GM18505 (cell line): ENCODE results near the gene SOCS7.

Experiments
- ATAC-seq: cut with Tn5 transposase; IDR thresholded peaks from one replicate; pipeline ENCODE4 v1.9.1; 2021; ENCODE audit not compliant: unreplicated experiment
- POLR2A ChIP-seq: IDR thresholded peaks from 4 replicates; pipeline ENCODE4 v1.6.1; 2011; ENCODE audit warnings: borderline replicate concordance; ENCODE audit not compliant: insufficient read depth, insufficient read length; ENCODE audit errors: extremely low read depth

SOCS7 gene

DNA sequence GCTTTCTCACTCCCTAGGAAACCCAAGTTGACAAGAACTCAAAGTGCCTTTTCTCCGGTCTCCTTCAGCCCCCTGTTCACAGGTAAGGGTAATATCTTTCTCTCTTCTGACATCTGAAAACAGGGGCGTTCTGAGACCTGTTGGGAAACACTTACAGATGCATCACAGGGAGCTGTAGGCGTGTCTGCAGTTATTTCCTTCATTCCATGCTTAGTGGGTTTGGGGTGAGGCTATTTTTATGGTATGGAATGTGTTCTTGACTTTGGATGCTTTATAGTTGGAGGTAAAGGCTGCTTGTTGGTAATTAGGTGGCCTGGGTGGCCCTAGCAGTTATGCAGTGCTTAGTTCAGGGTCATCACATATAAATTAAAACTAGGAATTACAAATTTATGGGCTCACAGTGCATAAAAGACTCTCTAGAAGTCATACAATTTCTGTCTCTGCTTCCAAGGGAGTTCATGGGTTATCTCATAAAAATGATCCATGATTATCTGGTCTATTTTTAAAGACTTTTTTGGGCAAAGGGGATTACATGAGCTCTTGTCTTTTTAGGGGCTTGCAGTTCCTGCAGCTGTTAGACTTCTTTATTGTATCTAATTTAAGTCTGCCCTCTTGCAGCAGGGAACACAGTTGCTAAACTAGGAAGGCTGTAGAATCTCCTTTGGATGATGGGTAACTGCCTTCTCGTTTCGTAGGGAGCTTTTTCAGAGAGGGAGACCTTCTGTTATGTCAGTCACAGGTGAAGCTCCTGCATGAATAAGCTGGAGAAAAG, 10.2 kb downstream of the SOCS7 start:
- TF ChIP-seq POLR2A: no peak
- ATAC-seq: no peak

DNA sequence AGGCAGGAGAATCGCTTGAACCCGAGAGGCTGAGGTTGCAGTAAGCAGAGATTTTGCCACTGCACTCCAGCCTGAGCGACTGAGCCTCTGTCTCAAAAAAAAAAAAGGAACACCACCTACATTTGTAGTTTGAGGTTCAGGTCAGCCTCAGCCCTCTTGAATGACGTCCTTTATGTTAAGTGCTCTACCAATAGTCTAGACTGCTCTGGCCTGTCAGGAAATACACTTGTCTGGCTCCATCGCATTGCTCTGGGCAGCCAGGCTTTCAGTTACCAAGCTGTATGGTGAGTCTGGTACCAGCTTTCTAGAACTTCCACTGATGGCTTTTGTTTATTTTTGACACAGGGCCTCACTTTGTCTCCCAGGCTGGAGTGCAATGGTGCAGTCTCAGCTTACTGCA, 11.4 kb downstream of the SOCS7 start:
- no peak for ATAC-seq
- TF ChIP-seq POLR2A: no peak

DNA sequence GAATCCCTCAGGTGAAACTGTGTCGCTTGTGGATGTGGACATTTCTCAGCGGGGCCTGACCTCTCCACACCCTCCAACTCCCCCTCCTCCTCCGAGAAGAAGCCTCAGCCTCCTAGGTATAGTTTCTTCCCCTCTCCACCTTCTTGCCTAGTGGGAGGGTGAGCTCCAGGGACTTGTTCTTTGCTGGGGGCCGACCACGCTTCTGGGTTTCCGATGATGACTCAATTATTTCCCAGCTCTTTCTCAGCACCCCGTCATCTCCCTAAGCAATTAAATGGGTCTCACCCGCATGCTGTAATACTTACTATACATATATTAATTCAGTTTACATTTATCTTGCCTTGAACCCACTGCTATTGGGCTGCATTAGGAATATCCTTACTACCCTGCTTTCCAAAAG, 13.1 kb downstream of the SOCS7 start:
- no peak for TF ChIP-seq POLR2A
- no peak for ATAC-seq

GRCh38 chr17:38369124-38369886, 17.7 kb downstream of the SOCS7 start:
- ATAC-seq: no peak
- no peak for TF ChIP-seq POLR2A

GRCh38 chr17:38379448-38379847, 27.8 kb downstream of the SOCS7 start:
- no peak for ATAC-seq
- TF ChIP-seq POLR2A: no peak

DNA sequence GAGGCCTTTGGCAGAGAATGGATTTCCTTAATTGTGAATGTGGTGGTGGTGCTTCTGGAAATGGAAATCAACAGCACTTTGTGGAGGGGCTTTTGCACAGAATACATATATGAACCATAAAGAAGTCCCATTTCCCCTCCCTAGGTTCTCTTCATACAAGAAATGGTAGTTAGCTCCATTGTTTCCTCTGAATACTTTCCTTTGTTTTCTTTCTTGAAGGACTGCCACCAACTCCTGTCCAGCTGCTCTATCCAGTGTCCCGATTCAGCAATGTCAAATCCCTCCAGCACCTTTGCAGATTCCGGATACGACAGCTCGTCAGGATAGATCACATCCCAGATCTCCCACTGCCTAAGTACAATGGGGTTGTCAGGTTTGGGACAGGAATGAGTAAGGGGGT, 43.4 kb downstream of the SOCS7 start:
- no peak for TF ChIP-seq POLR2A
- no peak for ATAC-seq

DNA sequence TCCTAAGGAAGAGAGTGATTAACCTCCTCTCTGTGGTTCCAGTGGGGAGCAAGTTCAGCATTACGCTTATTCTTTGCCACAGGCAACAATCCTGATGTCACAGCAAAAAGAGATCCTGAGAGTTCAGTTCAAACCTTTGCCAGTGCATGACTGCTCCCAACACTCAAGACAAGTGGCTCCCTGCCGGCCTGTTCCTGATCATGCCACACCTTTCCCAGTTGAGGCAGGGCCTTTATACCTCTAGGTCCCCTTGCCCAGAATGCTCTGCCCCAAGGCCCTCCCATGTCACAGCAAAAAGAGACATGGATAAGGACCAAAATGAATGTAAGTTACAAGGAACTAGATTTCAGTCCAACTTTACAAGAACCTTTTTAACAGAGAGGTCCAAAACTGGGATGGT, 45.6 kb downstream of the SOCS7 start:
- no peak for ATAC-seq
- no peak for TF ChIP-seq POLR2A

GRCh38 chr17:38400286-38400685, 48.6 kb downstream of the SOCS7 start:
- ATAC-seq: no peak
- no peak for TF ChIP-seq POLR2A

DNA sequence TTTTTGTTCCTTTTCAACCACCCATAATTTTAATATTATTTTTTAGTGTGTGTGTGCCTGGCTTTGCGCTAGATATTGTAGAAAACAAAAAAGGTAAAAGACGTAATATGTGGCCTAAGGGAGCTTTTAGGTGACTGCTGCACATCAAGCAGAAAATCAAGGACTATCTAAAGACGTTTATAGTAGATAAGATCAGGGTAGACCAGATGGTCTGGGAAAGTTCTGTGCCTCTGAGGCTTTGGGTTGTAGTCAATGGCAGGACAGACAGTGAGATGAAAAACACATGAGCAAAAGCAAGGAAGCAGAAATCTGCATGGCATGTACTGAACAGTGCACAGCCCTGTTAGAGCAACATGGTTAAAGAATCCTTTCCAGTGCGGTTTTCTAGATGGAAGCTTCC, 49.8 kb downstream of the SOCS7 start:
- no peak for ATAC-seq
- TF ChIP-seq POLR2A: no peak

DNA sequence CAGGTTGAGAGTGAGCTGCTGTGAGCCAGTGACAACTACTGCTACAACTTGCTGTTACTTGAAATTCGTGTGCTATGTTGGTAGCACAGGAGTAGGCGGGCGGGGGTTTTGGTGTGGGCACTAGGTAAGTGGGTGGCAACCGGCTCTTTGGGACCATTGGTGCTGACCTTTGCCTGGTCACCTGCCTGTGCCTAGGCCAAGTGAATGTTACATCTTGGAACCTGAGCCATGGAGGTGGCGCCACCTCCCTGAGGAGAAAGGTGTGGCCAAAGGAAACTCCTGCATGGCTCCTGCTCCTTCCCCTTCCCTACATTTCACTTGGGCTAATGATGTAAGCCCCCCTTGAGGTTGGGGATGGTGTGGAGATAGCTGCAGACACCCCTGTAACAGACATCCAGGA, 51.3 kb downstream of the SOCS7 start:
- TF ChIP-seq POLR2A: no peak
- no peak for ATAC-seq

GRCh38 chr17:38403491-38403890, 51.8 kb downstream of the SOCS7 start:
- TF ChIP-seq POLR2A: no peak
- ATAC-seq: no peak

DNA sequence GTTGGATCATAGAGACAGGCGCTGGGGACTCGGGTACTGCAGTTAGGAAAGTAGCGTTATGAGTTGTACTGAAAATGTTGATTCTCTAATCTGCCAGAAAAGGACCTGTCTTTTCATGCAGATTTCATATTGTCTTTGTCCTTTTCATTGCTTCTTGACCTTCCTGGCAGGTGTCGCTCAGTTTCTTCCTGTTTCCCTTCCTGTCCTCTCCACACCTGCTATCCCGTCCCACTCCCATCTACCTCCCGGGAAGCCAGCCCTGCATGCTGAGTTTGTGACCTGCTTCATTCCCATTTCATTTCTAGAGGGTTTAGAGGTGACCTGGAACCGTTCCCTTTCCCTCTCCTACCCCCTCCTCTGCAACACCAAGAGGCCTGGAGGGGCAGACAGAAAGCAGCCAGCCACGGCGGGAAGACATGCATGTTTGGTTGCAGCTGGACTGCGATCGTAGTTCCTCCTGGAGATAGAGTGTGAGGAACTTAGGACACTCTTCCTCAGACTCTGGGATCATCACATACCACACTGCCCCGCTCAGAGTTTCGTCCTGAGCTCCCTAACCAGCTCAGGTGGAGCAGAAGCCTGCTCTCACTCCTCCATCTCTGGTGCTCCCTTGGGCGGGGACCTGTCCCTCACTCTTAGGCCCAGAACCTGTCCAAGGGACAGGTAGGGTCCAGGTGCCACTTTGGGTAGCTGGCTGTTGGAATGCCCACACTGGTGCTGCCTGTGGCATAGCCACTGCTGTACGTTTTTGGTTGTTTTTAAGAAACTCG, 52.7 kb downstream of the SOCS7 start:
- no peak for ATAC-seq
- no peak for TF ChIP-seq POLR2A

GRCh38 chr17:38405654-38406053, 54.0 kb downstream of the SOCS7 start:
- no peak for TF ChIP-seq POLR2A
- ATAC-seq: no peak
